Bone marrow (tissue), 2 donors: ENCODE measurements around the gene INTS13.
"Not testable (repeated sequence)": the region's sequence is repeated elsewhere in the genome, so short reads cannot be mapped to it uniquely, and the experiment has no call there.

Experiments used
- DNase-seq, 2 donors: peaks; one replicate each; lab custom pipeline; 2025; lab: John Stamatoyannopoulos, UW

Gene INTS13

DNA sequence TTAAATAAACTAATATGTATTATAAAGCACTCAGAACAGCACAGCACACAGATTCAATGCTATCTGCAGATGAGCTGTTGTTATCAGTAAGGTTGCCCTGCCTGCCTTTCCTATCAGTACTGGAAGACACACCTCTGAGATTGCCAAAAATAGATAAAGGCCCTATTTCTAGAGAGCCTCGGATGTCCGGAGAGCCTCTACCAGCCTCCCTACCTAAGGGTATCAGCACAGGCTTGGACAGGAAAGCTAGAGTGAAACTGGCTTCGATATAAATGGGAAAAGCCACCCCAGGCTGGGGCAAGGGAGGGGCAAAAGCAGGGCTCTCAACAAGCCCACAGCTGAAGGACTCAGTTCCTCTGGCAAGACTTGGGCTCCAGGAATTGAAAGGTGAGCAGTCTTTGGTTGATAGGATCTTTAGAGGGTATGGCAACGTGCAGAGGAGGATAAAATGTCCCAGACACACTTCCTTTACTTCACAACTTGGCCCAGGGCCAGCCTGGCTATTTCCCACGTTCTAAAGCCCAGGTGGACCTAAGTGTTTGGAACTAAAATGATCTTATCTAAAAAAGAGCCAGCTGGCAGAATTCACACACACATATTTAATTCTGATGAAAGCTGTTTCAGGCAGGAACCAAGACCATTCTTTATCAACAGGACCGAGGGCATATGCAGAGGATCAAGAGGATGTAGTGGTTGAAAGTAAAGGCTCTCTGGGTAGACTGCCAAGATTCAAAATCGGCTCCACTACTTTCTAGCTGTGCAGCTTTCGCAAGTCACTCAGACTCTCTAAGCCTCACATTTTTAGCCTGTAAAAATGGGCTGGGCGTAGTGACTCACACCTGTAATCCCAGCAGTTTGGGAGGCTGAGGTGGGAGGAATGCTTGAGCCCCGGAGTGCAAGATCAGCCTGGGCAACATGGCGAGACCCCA lies 67.0 kb downstream of the INTS13 start:
- DNase-seq = peak in 1 of 2 donors; percentile 38

DNA sequence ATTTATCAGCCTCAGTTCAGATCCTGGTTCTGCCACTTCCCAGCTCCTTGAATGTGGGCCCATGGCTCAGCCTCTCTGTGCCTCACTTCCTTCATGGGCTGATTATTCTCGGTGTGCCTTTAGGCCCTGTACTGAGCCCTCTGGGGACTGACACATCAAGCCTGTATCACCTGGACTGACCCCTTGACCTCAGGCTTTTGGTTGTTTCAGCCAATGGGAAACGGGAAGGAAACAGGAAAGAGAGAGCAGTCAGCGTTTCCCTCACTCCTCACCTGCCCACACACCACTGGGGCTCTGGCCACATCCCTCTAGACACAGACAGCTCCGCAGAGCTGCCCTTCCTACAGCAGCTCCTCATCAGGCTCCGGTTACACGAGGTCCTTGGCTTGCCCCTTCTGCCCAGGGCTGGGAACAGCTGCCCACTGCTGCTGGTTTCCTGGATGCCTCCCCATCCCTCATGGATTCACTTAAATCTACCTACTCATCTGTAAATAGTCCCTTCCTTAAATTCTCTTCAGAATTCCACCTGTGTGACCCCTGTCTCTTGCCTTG lies 67.8 kb downstream of the INTS13 start:
- DNase-seq = no peak

DNA sequence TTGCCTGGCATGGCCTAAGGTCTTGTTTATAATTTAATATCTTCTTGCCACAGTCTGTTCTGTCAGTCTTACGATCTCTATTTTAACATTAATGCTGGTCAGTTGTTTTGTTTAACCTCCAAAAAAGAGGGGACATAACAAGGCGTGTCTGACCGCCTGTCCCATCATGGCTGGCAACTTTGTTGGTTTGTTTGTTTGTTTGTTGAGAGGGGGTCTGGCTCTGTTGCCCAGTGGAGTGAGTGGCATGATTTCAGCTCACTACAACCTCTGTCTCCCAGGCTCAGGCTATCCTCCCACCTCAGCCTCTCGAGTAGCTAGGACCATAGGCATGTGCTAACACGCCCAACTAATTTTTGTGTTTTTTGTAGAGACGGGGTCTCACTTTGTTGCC lies 68.7 kb downstream of the INTS13 start:
- no peak for DNase-seq

DNA sequence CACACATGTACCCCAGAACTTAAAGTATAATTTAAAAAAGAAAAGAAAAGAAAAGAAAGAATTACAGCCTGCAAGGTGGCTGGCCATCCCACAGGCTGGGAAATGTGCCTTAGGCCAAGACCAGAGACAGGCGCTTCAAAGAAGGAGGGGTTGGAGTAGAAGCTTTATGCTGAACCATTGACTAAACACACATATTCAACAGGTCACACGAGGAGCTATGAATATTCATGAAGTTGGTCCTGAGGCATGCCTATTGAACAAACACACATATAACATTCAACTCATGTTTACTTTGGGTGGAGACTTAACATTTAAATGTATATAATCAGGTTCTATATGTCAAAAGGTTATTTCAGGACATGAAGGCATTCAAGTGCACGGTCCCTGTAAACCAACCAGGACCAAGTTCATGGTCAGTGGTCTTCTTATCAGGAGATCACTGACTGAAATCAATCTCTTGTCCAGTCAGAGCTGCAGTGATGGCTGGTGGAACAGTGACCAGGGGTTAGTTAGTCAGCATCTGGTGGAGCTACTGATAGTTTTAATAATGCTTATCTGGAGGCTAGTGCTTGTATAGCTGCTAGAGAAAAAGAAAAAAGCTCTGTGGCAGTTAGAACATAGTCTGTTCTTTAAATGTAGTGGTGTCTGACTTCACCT lies 69.2 kb downstream of the INTS13 start:
- DNase-seq = no peak

DNA sequence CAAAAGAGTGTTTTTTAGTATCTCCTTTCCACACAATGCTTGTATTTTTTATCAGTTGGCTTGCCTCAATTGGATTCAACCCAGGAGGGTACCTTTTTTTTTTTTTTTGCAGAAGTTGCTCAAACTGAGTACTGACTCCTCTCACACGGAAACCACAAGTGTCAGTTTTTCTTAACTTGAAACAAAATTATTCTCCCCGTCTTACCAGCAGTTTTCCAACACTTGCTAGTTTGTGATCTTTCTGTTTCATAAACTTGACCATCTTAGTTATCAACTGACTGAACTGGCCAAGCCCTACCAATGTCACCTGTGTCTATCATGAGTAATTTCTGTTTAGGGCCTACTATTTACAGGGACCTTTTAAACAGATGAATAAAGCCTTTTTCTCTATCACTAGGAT lies 70.7 kb downstream of the INTS13 start:
- DNase-seq = peak in 1 of 2 donors; percentile 74

DNA sequence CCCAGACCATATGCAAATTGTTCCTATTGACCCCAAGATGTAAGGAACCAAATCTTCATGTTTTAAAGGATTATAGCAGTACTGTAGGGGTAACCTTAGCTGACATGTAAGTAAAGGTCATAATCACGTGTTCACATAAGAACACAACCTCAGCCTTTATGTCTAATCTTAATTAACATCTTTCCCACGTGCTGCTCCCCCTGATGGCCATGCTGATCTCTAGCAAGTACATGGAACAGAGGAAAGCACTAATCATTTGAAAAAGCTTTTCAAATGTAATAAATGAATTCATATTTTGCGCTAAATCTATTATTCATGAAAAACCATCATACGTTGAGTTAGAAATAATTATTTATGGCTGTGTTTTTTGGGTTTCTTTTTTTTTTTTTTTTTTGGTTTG lies 74.3 kb downstream of the INTS13 start:
- DNase-seq = no peak

DNA sequence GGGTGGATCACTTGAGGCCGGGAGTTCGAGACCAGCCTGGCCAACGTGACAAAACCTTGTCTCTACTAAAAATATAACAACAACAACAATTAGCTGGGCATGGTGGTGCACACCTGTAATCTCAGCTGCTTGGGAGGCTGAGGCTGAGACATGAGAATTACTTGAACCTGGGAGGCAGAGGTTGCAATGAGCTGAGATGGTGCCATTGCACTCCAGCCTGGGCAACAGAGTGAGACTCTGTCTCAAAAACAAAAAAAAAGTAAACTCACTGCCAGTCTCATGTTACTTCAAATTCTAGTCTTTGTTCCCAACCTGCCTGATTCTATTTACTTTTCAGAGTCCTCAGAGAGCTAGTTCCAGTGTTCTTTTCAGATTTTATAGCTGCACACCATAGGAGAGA lies 75.0 kb downstream of the INTS13 start:
- DNase-seq = not testable (repeated sequence)

DNA sequence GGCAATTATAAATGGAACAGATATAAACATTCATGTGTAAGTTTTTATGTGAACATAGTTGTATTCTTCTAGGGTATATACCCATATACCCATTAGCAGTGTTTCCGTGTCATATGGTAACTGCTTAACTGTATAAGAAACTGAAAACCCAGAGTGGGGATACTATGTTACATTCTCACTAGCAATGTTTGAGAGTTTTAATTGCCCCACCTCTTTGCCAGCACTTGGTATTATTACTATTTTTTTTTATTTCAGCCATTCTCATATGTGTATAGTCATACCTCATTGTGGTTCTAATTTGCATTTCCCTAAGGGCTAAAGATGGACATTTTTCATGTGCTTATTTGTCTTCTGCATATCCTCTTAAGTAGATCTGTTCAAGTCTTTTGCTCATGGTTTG lies 76.1 kb downstream of the INTS13 start:
- no peak for DNase-seq

DNA sequence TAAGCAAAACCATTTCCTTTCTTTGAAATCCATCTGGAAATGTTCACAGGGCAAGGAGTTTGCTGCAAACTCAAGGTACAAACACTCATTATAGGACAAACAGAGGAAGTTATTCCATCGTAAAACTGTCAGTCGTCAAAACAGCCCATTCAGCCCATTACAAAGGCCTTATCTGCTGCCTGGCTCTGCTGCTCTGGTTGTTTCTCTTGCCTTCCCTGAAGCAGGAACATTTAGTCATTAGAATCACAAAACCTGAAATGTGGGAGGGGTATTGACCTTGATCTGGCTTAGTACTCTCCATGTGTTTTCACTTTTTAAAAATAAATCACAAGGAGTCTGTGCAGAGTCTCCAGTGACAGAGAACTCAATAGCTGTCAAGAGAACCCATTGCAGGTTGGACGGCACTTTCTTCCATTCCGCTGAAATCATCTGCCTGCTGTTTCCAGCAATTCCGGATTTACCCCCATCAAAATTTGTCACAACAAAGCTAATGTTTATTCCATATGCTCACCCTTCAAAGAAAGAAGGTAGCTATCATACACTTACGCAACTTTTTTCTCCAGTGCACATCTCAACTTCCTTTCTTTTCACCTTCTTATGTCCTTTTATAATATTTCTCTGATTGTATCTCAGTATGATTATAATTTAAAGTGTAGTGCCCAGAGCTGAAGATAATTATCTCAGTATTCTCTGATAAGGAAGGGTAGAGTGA lies 80.2 kb downstream of the INTS13 start:
- no peak for DNase-seq

DNA sequence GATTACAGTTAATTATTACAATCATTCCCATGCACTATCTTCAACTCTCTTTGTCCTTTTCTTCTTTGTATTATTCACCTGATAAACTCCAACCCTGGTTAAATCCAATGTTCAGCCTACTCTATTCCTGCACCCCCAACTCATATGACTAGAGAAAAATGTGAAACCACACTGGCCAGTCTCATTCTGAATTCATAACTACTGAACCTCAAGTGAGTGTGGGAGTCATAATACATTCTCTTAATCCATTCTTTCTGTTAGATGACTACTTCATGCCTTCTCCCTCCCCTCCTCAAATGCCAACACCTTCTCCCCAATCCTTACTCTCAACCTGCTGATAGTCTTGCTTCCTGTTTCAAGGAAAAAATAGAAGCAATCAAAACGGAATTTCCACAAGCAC lies 82.4 kb downstream of the INTS13 start:
- no peak for DNase-seq
